H1 (cell line): ENCODE results near the gene TOR1B. TPM values are rescaled to one million over a fixed set of nuclear protein-coding genes. Genes with fewer than 3 reads are reported as not detected.

ENCODE experiments used
- CTCF ChIA-PET: fragments of 300-600 bp; sonication (Branson Sonifier 250); formaldehyde crosslinking; loops from one replicate; lab custom pipeline; 2021; ENCODE audit not compliant: partially characterized antibody; lab: Charles Lee
- POLR2A ChIA-PET: fragments of 300-600 bp; sonication (Branson Sonifier 250); formaldehyde crosslinking; loops from one replicate; lab custom pipeline; 2021; ENCODE audit warnings: inconsistent platforms; ENCODE audit not compliant: partially characterized antibody; lab: Charles Lee
- DNase-seq, 2 experiments: peaks; one replicate each; pipeline versions ENCODE4 v3.0.0 to v3.0.0-alpha.2; 2010 to 2022; ENCODE audit warnings: low spot score in 2 of 2, low read depth in 1 of 2, mixed read lengths in 1 of 2
- FAIRE-seq: peaks from 2 replicates; lab custom pipeline; 2011; peaks lifted over from hg19 to GRCh38; lab: Jason Lieb, UNC
- H2AFZ ChIP-seq: 2 replicates; pipeline ENCODE4 v1.8.1; 2012; ENCODE audit warnings: low read length, inconsistent platforms
- H2AK5ac ChIP-seq: 2 replicates; pipeline ENCODE4 v1.6.1; 2013; ENCODE audit warnings: low read depth, low read length
- H2BK120ac ChIP-seq: replicated peaks from 2 replicates; pipeline ENCODE3; 2013; ENCODE audit warnings: low read depth, low read length, inconsistent platforms
- H2BK12ac ChIP-seq: 2 replicates; pipeline ENCODE4 v1.6.1; 2013; ENCODE audit warnings: low read depth, low read length
- H2BK15ac ChIP-seq: 2 replicates; pipeline ENCODE4 v1.6.1; 2013; ENCODE audit warnings: low read length
- H2BK20ac ChIP-seq: 2 replicates; pipeline ENCODE4 v1.6.1; 2013; ENCODE audit warnings: low read length
- H2BK5ac ChIP-seq: 2 replicates; pipeline ENCODE4 v1.6.1; 2013; ENCODE audit warnings: low read depth, low read length
- H3K14ac ChIP-seq: 2 replicates; pipeline ENCODE4 v1.6.1; 2013; ENCODE audit warnings: inconsistent platforms; ENCODE audit not compliant: insufficient read length
- H3K18ac ChIP-seq: 2 replicates; pipeline ENCODE4 v1.6.1; 2013; ENCODE audit warnings: low read length; ENCODE audit errors: extremely low read depth
- H3K23ac ChIP-seq: 2 replicates; pipeline ENCODE4 v1.6.1; 2013; ENCODE audit warnings: inconsistent platforms; ENCODE audit not compliant: insufficient read length
- H3K23me2 ChIP-seq: 2 replicates; pipeline ENCODE4 v1.6.1; 2013; ENCODE audit warnings: low read depth, low read length
- H3K27ac ChIP-seq: 2 replicates; pipeline ENCODE4 v1.6.1; 2011; ENCODE audit warnings: low read depth, low read length, inconsistent platforms
- H3K27me3 ChIP-seq, 4 experiments: replicated peaks in 1 of 4; 1 replicate in 1 of 4; 2 replicates in 3 of 4; pipeline versions ENCODE4 v1.6.1 to v1.8.1; 2011 to 2013; ENCODE audit warnings: low read length in 3 of 4, mild to moderate bottlenecking in 3 of 4, inconsistent platforms in 2 of 4, mixed read lengths in 2 of 4, moderate library complexity in 1 of 4; ENCODE audit not compliant: control insufficient read depth in 3 of 4, insufficient read depth in 3 of 4; ENCODE audit errors: extremely low read depth in 1 of 4
- H3K36me3 ChIP-seq, 4 experiments: 2 replicates each; pipeline versions ENCODE4 v1.6.1 to v1.8.1; 2011 to 2013; ENCODE audit warnings: mild to moderate bottlenecking in 4 of 4, low read length in 3 of 4, moderate library complexity in 2 of 4, control low read depth in 1 of 4, inconsistent platforms in 1 of 4; ENCODE audit not compliant: insufficient read depth in 4 of 4, control insufficient read depth in 2 of 4
- H3K4ac ChIP-seq: replicated peaks from 2 replicates; pipeline ENCODE3; 2013; ENCODE audit warnings: low read length, low read depth, mixed read lengths, inconsistent platforms; ENCODE audit not compliant: insufficient read length
- H3K4me1 ChIP-seq, 4 experiments: replicated peaks in 1 of 4; 1 replicate in 1 of 4; 2 replicates in 3 of 4; pipeline versions ENCODE4 v1.6.1 to v1.8.1; 2011 to 2013; ENCODE audit warnings: low read length in 3 of 4, inconsistent platforms in 2 of 4, mixed read lengths in 1 of 4; ENCODE audit not compliant: insufficient read depth in 4 of 4, control insufficient read depth in 3 of 4
- H3K4me2 ChIP-seq, 2 experiments: 2 replicates each; pipeline versions ENCODE4 v1.6.1 to v1.8.1; 2011 to 2013; ENCODE audit warnings: low read depth in 2 of 2, low read length in 2 of 2, control low read depth in 1 of 2, inconsistent platforms in 1 of 2, mild to moderate bottlenecking in 1 of 2; ENCODE audit not compliant: insufficient read depth in 1 of 2
- H3K4me3 ChIP-seq, 4 experiments: fragments of 200-600, 300-600 bp in 1 of 4; sonication (generic), shearing (Covaris generic), sonication (Bioruptor Twin) in 1 of 4; 2 replicates each; pipeline versions ENCODE4 v1.5.1 to v1.8.1; 2011 to 2016; ENCODE audit warnings: low read length in 4 of 4, low read depth in 3 of 4, control low read depth in 2 of 4, inconsistent platforms in 2 of 4, mild to moderate bottlenecking in 2 of 4, mixed read lengths in 1 of 4, moderate library complexity in 1 of 4; ENCODE audit not compliant: insufficient read depth in 2 of 4; ENCODE audit errors: extremely low read depth in 1 of 4
- H3K56ac ChIP-seq: replicated peaks from 2 replicates; pipeline ENCODE3; 2013; ENCODE audit warnings: low read depth, mild to moderate bottlenecking, mixed read lengths, low read length, inconsistent platforms; ENCODE audit not compliant: insufficient read length
- H3K79me1 ChIP-seq: 2 replicates; pipeline ENCODE4 v1.6.1; 2013; ENCODE audit warnings: low read depth, low read length, control low read depth
- H3K79me2 ChIP-seq, 2 experiments: 2 replicates each; pipeline versions ENCODE4 v1.6.1 to v1.8.1; 2012 to 2013; ENCODE audit warnings: low read length in 2 of 2, mild to moderate bottlenecking in 2 of 2, inconsistent platforms in 1 of 2; ENCODE audit not compliant: insufficient read depth in 2 of 2, control insufficient read depth in 1 of 2
- H3K9ac ChIP-seq, 4 experiments: replicated peaks in 1 of 4; 1 replicate in 1 of 4; 2 replicates in 3 of 4; pipeline versions ENCODE4 v1.6.1 to v1.8.1; 2011 to 2013; ENCODE audit warnings: low read depth in 3 of 4, low read length in 3 of 4, control low read depth in 2 of 4, mild to moderate bottlenecking in 2 of 4, moderate library complexity in 2 of 4, inconsistent platforms in 1 of 4; ENCODE audit errors: extremely low read depth in 1 of 4
- H3K9me3 ChIP-seq, 2 experiments: 2 replicates each; pipeline versions ENCODE4 v1.6.1 to v1.8.1; 2012 to 2013; ENCODE audit warnings: mild to moderate bottlenecking in 2 of 2, moderate library complexity in 2 of 2, control low read depth in 1 of 2, inconsistent platforms in 1 of 2, low read depth in 1 of 2, low read length in 1 of 2, mixed read lengths in 1 of 2; ENCODE audit not compliant: insufficient read depth in 2 of 2
- H4K20me1 ChIP-seq, 2 experiments: replicated peaks in 1 of 2; 2 replicates each; pipeline versions ENCODE3 to v1.8.1; 2011 to 2013; ENCODE audit warnings: inconsistent platforms in 2 of 2, low read length in 2 of 2, mild to moderate bottlenecking in 1 of 2; ENCODE audit not compliant: insufficient read depth in 2 of 2, control insufficient read depth in 1 of 2
- H4K5ac ChIP-seq: 2 replicates; pipeline ENCODE4 v1.6.1; 2013; ENCODE audit warnings: low read length, low read depth, mixed read lengths, inconsistent platforms; ENCODE audit not compliant: insufficient read length
- H4K8ac ChIP-seq: 2 replicates; pipeline ENCODE4 v1.8.0; 2013; ENCODE audit warnings: mild to moderate bottlenecking, moderate library complexity, low read length, inconsistent platforms; ENCODE audit not compliant: insufficient read depth; ENCODE audit errors: extremely low read depth
- H4K91ac ChIP-seq: replicated peaks from 2 replicates; pipeline ENCODE3; 2013; ENCODE audit warnings: low read length, mixed read lengths, inconsistent platforms; ENCODE audit not compliant: insufficient read length
- CTBP2 ChIP-seq: IDR thresholded peaks from 2 replicates; pipeline ENCODE4 v1.7.0; 2011; ENCODE audit warnings: borderline replicate concordance, mild to moderate bottlenecking, moderate library complexity, mixed read lengths, low read length; ENCODE audit not compliant: insufficient read depth, insufficient read length
- GTF2F1 ChIP-seq: IDR thresholded peaks from 2 replicates; pipeline ENCODE4 v1.6.1; 2012; ENCODE audit warnings: low read depth, low read length, improper control_type of control experiment, borderline replicate concordance
- JUN ChIP-seq: IDR thresholded peaks from 2 replicates; pipeline ENCODE4 v1.6.1; 2011; ENCODE audit warnings: low read depth, mild to moderate bottlenecking, improper control_type of control experiment, low read length
- KDM4A ChIP-seq: IDR thresholded peaks from one replicate; pipeline ENCODE4 v1.7.1; 2012; ENCODE audit warnings: low read depth, mild to moderate bottlenecking, moderate library complexity, low read length, inconsistent platforms; ENCODE audit not compliant: severe bottlenecking
- MAFK ChIP-seq: IDR thresholded peaks from 2 replicates; pipeline ENCODE4 v1.6.1; 2012; ENCODE audit warnings: low read depth, mild to moderate bottlenecking, improper control_type of control experiment, low read length
- POU5F1 ChIP-seq: IDR thresholded peaks from 2 replicates; pipeline ENCODE4 v1.6.1; 2011; ENCODE audit warnings: low read depth, mild to moderate bottlenecking, low read length, moderate library complexity
- TBP ChIP-seq: IDR thresholded peaks from 2 replicates; pipeline ENCODE4 v1.6.1; 2011; ENCODE audit warnings: low read depth, low read length, improper control_type of control experiment
- TEAD4 ChIP-seq: IDR thresholded peaks from 2 replicates; pipeline ENCODE4 v1.6.1; 2012; ENCODE audit warnings: low read depth, low read length, inconsistent platforms, mixed read lengths
- ZNF274 ChIP-seq: IDR thresholded peaks from 2 replicates; pipeline ENCODE4 v1.7.0; 2012; ENCODE audit warnings: low read length, borderline replicate concordance; ENCODE audit errors: extremely low read depth
- WGBS, 2 experiments: shearing (Covaris generic) in 1 of 2; methylation state at CpG; one replicate each; pipeline versions ENCODE4 v1.1.6 to v1.1.7; 2013 to 2015; ENCODE audit warnings: low lambda C conversion rate in 2 of 2, mixed read lengths in 2 of 2, inconsistent platforms in 1 of 2, low coverage in 1 of 2, missing lambda C conversion rate in 1 of 2; ENCODE audit not compliant: insufficient replicate concordance in 2 of 2, insufficient coverage in 1 of 2, insufficient read length in 1 of 2; ENCODE audit errors: extremely low coverage in 1 of 2, missing lambda C conversion rate in 1 of 2; 5-methylcytosine and 5-hydroxymethylcytosine counted together
- polyA plus RNA-seq, 7 experiments: library from polyadenylated mRNA; depleted of rRNA in 3 of 7; stranded (reverse) in 5 of 7; unstranded in 2 of 7; fragments of >200 nt in 5 of 7; fragments of 200-250 nt in 2 of 7; gene quantifications; 1 replicate in 5 of 7; 2 replicates in 1 of 7; 4 replicates in 1 of 7; pipeline versions ENCODE4 v1.2.1 to v1.2.3, GENCODE V29; 2011 to 2013; ENCODE audit warnings: missing spikeins in 2 of 7, mixed read lengths in 2 of 7
- total RNA-seq: library from RNA; stranded (reverse); fragmentation: NEBNext Ultra II Directional; extraction: Animal tissue kit (Norgen Biotek cat#: 25700); gene quantifications from 2 replicates; pipeline ENCODE4 v1.2.1, GENCODE V29; 2021
- TF ChIP-seq, protein P1 (sequence below), 3 experiments: IDR thresholded peaks; 1 replicate in 2 of 3; 2 replicates in 1 of 3; pipeline versions ENCODE4 v1.5.1 to v1.6.1; 2011; ENCODE audit warnings: low read length in 3 of 3, mild to moderate bottlenecking in 3 of 3, inconsistent platforms in 2 of 3, low read depth in 1 of 3, moderate library complexity in 1 of 3; ENCODE audit not compliant: insufficient read depth in 1 of 3; ENCODE audit errors: control extremely low read depth in 1 of 3

The TOR1B gene
- total and polyA plus RNA-seq, 2 of the 8 experiments (the other 6 are each of a cell fraction or from before 2014, with no cell fraction given): 11.4 to 17.4 TPM

DNA sequence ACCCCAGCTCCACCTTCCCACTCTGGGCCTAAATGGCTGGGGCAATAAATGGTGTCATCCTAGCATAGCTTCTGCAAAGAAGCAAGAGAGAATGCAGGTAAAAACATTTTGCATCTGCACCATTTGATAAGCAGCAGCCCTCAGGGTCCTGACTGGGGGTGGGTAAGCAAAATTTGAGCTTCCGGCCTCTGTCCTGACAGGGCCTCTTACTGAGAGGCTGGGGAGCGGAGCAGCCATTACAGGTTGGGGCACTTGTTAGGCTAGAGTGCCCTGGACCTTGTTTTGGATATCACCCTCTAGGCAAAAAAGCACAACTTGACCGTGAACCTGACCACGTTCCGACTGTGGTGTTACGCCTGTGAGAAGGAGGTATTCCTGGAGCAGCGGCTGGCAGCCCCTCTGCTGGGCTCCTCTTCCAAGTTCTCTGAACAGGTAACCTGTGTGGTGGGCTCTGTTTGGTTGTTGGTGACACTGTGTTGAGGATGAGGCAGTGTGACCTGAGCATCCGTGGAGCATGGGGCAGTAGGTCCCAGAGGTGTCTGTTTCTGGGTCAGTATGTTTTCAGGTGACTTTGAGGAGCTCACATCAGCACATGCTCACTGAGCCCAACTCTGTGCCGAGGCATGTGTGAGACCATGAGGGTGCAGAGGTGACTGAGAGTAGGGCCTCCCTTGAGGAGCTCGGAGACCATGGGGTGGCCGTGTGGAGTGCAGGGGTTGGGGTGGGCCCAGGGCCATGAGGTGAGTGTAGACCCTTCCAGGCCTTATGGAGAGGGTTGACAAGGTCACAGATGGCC lies 55.4 kb downstream of the TOR1B start:
- WGBS, 2 experiments: 85% methylated on average over 11 of the region's 11 CpGs; no CpG with 5 or more reads in 1 of the 2 experiments
- no peaks in the 10 kb centered on the region for H3K79me2 ChIP-seq
- H3K36me3 ChIP-seq: peaks cover 0 to 2% (median 0%) of the 10 kb centered on the region in 4 experiments; a peak in 3 of 8 replicates
- H2BK15ac ChIP-seq: no peak overlapping the region
- H3K27me3 ChIP-seq: no peaks in the 10 kb centered on the region
- H4K8ac ChIP-seq: no peak overlapping the region
- no peaks in the 10 kb centered on the region for H3K79me1 ChIP-seq
- H3K56ac ChIP-seq: no peak overlapping the region
- no peak overlapping the region for H2BK12ac ChIP-seq
- H3K9ac ChIP-seq: no peak overlapping the region
- no peaks in the 10 kb centered on the region for H3K9me3 ChIP-seq
- no peak overlapping the region for H4K91ac ChIP-seq
- no peak for DNase-seq
- ChIA-PET CTCF (interaction anchor here (1.1 kb wide), 1 partner anchor 39 kb away, joined by 3 read pairs; no protein-coding TSS in a partner anchor), POLR2A (interaction anchor here (0.6 to 1.0 kb wide), 3 partner anchors 11 to 26 kb away, joined by 3 read pairs; no protein-coding TSS in a partner anchor)
- H3K4me3 ChIP-seq: no peak overlapping the region
- H4K5ac ChIP-seq: no peak overlapping the region
- H3K4ac ChIP-seq: no peak overlapping the region
- H2AFZ ChIP-seq: no peak overlapping the region
- H3K23me2 ChIP-seq: no peaks in the 10 kb centered on the region
- no peak for FAIRE-seq
- no peak overlapping the region for H3K14ac ChIP-seq
- no peak overlapping the region for H3K18ac ChIP-seq
- no peak overlapping the region for H2BK5ac ChIP-seq
- no peak overlapping the region for H3K23ac ChIP-seq
- no peak overlapping the region for H2BK120ac ChIP-seq
- no peak overlapping the region for H2BK20ac ChIP-seq
- H4K20me1 ChIP-seq: peaks cover 4% of the 10 kb centered on the region in 2 experiments
- no peak overlapping the region for H2AK5ac ChIP-seq
- H3K4me2 ChIP-seq: no peak overlapping the region
- no peaks in the 10 kb centered on the region for H3K4me1 ChIP-seq
- H3K27ac ChIP-seq: no peak overlapping the region
- TF ChIP-seq KDM4A: no peak
- TF ChIP-seq TEAD4: no peak
- no peak for TF ChIP-seq MAFK
- no peak for TF ChIP-seq JUN
- TF ChIP-seq POU5F1: no peak
- TF ChIP-seq TBP: no peak
- TF ChIP-seq CTBP2: no peak
- no peak for TF ChIP-seq ZNF274
- TF ChIP-seq, protein P1, sequence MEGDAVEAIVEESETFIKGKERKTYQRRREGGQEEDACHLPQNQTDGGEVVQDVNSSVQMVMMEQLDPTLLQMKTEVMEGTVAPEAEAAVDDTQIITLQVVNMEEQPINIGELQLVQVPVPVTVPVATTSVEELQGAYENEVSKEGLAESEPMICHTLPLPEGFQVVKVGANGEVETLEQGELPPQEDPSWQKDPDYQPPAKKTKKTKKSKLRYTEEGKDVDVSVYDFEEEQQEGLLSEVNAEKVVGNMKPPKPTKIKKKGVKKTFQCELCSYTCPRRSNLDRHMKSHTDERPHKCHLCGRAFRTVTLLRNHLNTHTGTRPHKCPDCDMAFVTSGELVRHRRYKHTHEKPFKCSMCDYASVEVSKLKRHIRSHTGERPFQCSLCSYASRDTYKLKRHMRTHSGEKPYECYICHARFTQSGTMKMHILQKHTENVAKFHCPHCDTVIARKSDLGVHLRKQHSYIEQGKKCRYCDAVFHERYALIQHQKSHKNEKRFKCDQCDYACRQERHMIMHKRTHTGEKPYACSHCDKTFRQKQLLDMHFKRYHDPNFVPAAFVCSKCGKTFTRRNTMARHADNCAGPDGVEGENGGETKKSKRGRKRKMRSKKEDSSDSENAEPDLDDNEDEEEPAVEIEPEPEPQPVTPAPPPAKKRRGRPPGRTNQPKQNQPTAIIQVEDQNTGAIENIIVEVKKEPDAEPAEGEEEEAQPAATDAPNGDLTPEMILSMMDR (IDR thresholded peaks at IDR 0.05; ENCODE audit: control extremely low read depth in 1 of 3, insufficient read depth in 1 of 3, low read depth in 1 of 3, low read length in 3 of 3): no peak
- TF ChIP-seq GTF2F1: no peak
